ENCODE results near the gene LITAFD. TPM values are rescaled to one million over a fixed set of nuclear protein-coding genes. Genes with fewer than 3 reads are reported as not detected.

LITAFD gene
- total and polyA plus RNA-seq, 9 of the 15 experiments (the other 6 are each of a cell fraction or from before 2014, with no cell fraction given) = not detected

GRCh38 chr16:8888951-8889892, 7.1 kb downstream of the LITAFD start (continued):
- TF ChIP-seq POLR2AphosphoS5 (IDR thresholded peaks at IDR 0.05; ENCODE audit: control insufficient read depth, insufficient read depth, low read depth, low read length) = no peak
- TF ChIP-seq POLR2A (conservative IDR thresholded peaks at IDR 0.05) = peak; percentile 44
- TF ChIP-seq ADNP (tag; IDR thresholded peaks at IDR 0.05) = no peak

- no peak for FAIRE-seq
Measured at GRCh38 chr16:8889893-8890548, 7.9 kb downstream of the LITAFD start.

More at GRCh38 chr16:8889893-8890548, 7.9 kb downstream of the LITAFD start:
- no TSS peak for BruUV-seq (replicated peaks)
- Histone ChIP-seq H3K4me2 (ENCODE audit: insufficient read depth, low read length) (no peak overlapping the region), H3K27ac (ENCODE audit: extremely low read depth, low read depth, low read length) (no peak overlapping the region), H4K20me1 (replicated peaks; ENCODE audit: control insufficient read depth, insufficient read depth, low read length) (peaks cover 26% of the 10 kb centered on the region; the same call in 1 of the 2 replicates), H3K79me2 (ENCODE audit: control insufficient read depth, insufficient read depth, low read length) (no peaks in the 10 kb centered on the region), H3K9me3 (replicated peaks; ENCODE audit: control insufficient read depth, insufficient read depth, low read depth, low read length) (no peaks in the 10 kb centered on the region), H2AFZ (ENCODE audit: low read depth, low read length) (no peak overlapping the region), H3K9ac (ENCODE audit: insufficient read depth in 1 of 2, low read depth in 2 of 2, low read length in 2 of 2) (no peak overlapping the region), H3K4me1 (replicated peaks in 1 of 2; ENCODE audit: control insufficient read depth in 2 of 2, insufficient read depth in 2 of 2, low read length in 2 of 2) (peaks cover 0 to 32% of the 10 kb centered on the region in 2 experiments; a peak in 3 of 5 replicates), H3K4me3 (no peak overlapping the region), H3K9me1 (ENCODE audit: control insufficient read depth, insufficient read depth, low read length) (peaks cover 4% of the 10 kb centered on the region), H3K36me3 (ENCODE audit: control insufficient read depth, insufficient read depth, low read length) (peaks cover 57% of the 10 kb centered on the region; the same call in 2 of the 3 replicates), H3K27me3 (ENCODE audit: control insufficient read depth in 2 of 2, insufficient read depth in 2 of 2, low read length in 2 of 2) (no peaks in the 10 kb centered on the region)
- DNase-seq (ENCODE audit: extremely low read depth in 1 of 4, low spot score in 3 of 4) = no peak
- in situ Hi-C loops (cut with MboI) (no loop called here), intact Hi-C loops (cut with micrococcal nuclease) (no loop called here)
- CTCF ChIA-PET (ENCODE audit: low intra/inter-chr PET ratio) = no interaction called here
- WGBS (ENCODE audit: insufficient coverage, low coverage, missing lambda C conversion rate) = 78% methylated on average over 14 of the region's 14 CpGs
- no peak for ATAC-seq
- TF ChIP-seq U2AF2 (optimal IDR thresholded peaks at IDR 0.05; ENCODE audit: low read depth, low read length) = no peak
- peak; percentile 51; the same call in 1 of the 2 replicates for TF ChIP-seq POLR2AphosphoS2 (IDR thresholded peaks at IDR 0.05; ENCODE audit: low read length)
- 0 out of 2 replicates have a peak, but pooled peaks have one; percentile 8 for TF ChIP-seq POLR2A (conservative IDR thresholded peaks at IDR 0.05)
- POLR2A ChIA-PET = interaction anchor here (0.7 to 0.9 kb wide), 2 partner anchors 8 to 232 kb away, joined by 3 to 7 read pairs; partner anchors contain the start of gene LITAFD
